ENCODE measurements around the gene SPSB4.

Gene SPSB4

GRCh38 chr3:141055136-141055535, 4.0 kb downstream of the SPSB4 start:
- no peak for DNase-seq (ENCODE audit: low read depth)

DNA sequence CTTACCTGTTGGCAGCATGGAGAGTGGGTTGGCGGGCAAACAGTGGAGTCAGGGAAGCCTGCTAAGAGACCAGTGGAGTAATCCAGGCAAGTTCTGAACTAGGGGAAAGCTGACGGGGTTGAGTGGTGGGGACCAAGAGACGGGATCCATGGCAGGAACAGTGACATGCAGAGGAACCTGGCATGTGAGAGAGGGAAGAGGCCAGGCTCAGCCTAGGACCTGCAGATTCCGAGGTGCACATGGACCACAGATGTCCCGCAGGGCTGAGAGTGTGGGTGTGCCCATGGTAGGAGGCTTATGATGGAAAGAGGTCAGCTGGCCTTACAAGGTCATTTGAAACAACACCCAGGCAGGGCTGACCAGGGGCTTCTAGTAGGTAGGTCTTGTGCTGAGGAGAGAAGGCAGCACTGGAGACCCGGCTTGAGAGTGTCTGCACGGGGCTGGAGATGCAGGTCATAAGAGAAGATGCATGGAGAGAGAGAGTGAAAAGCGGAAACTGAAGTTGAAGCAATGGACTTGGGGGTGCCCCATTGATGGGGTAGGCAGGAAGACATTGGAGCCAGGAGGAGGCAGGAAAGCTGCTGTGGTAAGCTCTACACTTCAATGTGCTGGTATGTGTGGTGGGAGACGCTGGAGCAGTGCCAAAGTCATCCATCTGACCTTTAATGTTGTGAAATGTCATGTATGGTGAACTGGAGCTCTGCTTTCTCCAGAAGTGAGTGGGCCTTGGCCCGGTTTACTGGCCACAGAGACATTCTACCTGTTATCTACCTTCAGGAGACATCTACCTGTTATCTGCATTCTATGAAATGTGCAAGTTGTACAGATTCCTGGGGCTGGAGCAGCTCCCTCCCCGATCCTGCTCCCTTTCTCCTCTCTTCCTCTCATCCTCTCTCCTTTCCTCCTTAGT, 4.6 kb downstream of the SPSB4 start:
- no peak for DNase-seq (ENCODE audit: low read depth)

DNA sequence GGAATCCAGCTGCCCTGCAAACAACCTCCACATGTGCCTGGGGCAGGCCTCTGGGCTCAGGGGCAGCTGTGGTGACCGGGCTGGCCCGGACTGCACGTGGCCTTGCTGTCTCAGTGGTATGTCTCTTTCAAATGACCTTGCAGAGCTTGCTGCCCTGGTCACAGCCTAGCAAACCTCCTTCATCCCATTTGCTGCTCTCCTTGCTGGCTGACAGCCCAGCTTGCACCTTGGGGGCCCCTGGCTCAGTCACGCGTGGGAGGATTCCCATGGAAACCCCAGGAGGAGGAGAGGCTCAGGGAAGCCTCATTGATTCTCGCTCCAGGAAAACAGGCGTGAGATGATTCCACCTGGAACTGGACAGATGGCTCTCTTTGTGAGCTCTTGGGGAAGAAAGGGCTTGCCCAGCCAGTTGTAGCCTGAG, 5.6 kb downstream of the SPSB4 start:
- no peak for DNase-seq (ENCODE audit: low read depth)

DNA sequence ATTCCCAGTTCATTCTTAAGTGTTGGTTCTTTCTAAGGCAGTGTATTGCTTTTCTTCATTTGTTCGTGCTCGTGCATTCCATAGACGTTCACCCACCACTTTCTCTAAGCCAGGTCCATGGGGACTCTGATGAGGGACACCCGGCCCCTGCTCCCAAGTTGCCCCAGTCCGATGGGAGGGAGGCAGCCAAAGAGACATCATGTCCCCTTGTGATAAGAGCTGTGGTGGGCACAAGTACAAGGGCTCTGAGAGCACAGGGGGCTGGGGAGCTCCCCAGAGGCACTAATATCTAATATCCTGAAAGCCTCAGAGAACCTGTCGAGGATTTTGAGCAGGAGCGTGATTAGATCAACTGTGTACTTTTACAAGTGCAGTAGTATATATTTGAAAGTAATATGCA, 6.3 kb downstream of the SPSB4 start:
- DNase-seq (ENCODE audit: low read depth), result no peak

DNA sequence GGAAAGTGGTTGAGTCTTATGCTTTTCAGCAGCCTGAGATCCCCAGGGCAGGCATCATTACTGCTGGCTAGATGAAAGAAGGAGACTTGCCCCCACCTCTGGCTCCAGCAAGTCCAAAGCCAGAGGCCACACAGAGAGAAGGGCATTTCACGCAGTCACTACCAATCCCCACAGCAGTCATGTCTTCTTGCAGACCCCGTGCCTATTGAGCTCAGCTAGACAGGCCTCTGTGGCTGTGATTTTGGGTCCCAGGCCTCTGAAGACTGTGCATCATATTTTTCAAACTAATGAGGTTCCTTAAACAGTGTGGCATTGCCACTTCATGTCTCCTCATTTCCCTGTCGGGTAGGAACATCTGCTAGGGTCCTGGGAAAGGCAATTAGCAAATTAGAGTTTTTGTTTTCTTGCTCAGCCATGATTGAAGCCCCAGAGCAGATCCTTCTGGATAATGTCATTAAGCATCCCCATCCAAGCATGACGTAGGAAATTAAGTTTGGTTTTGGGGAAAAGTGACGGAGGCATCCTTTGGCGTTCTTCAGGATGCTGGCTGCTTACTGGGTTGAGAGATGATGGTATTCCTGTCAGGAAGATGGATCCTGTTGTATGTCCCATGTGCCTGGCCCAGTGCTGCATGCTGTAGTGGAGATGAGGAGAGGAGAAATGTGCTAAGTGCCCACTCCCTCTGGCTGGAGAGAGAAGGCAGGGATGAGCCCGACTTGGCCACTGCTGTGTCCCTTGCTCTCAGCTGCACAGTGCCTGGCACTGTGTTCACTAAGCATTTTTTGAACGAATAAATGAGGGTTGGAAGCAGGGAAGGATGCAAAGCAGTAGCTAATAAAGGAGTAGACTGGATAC, 7.0 kb downstream of the SPSB4 start:
- DNase-seq (ENCODE audit: low read depth), result no peak

DNA sequence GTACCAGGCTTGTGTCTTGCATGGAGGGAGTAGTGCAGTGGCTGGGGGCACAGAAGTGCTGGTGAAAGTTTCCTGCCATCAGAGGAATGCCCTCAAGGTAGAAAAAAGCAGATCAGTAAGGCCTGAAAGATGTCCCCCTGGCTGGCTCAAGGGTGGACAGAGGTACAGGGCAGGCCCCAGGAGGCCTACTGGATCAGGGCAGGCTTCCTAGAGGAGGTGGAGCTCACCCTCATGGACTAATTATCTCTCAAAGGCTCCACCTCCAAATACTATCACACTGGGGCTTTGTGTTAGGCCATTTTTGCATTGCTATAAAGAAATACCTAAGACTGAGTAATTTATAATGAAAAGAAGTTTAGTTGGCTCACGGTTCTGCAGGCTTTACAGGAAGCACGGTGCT, 7.8 kb downstream of the SPSB4 start:
- DNase-seq (ENCODE audit: low read depth), result no peak

DNA sequence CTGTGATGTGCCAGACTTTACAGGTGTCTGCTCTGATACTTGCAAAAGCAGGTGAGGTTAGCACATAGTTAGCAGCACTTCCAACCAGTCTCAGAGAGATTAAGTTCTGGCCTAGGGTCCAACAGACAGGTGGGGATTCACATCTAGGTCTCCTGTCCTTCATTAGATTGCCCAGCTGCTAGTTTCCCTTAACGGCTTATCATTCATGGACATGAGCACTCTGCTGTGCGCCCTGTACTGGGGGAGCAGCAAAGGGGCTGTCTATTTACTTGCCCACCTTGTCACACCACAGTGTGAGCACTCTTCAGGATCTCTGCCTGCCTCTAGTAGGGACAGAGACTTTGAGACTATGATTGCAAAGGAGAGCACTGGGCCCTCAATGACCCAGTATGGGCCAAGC, 8.7 kb downstream of the SPSB4 start:
- no peak for DNase-seq (ENCODE audit: low read depth)

GRCh38 chr3:141060327-141060726, 9.2 kb downstream of the SPSB4 start:
- DNase-seq (ENCODE audit: low read depth), result no peak

DNA sequence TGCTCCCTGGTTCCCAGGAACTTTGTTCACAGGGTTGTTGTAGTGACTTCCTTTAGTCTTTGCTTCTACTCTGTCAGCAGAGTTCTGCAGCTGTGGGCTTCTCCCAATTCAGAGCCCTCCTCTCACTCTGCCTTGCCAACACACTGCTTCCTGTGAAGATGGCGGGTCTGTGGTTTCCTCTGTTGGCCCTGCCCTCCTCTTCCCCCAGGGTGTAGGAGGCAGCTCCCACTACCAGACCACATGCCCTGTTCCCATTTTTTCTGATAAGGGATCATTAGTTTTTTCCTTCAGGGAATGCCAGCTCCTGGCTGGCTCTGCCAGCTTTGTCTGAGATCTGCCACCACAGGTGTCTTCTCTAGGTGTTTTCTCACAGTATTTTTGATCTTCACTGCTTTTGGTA, 12.7 kb downstream of the SPSB4 start:
- no peak for DNase-seq (ENCODE audit: low read depth)

- no peak for DNase-seq (ENCODE audit: low read depth)
Observed at GRCh38 chr3:141064255-141064926, 13.2 kb downstream of the SPSB4 start.

DNA sequence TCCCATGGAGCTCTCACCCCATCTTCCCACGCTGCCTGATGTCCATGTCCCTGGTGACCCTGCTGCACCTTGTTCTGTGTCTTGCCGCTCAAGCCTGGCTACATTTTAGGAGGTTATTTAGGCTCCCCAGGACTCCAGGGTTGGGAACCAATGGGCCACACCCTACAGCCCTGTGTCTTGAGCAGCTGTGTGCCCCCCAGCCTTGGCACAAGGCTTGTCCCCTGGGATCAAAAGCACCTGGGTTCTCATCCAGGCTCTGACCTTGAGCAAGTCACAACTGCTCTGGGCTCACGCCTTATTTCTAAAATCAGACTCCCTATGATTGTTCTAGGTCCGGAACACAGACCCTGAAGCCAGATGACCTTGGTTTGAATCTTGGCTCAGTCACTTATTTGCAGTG, 14.1 kb downstream of the SPSB4 start:
- DNase-seq (ENCODE audit: low read depth), result no peak

DNA sequence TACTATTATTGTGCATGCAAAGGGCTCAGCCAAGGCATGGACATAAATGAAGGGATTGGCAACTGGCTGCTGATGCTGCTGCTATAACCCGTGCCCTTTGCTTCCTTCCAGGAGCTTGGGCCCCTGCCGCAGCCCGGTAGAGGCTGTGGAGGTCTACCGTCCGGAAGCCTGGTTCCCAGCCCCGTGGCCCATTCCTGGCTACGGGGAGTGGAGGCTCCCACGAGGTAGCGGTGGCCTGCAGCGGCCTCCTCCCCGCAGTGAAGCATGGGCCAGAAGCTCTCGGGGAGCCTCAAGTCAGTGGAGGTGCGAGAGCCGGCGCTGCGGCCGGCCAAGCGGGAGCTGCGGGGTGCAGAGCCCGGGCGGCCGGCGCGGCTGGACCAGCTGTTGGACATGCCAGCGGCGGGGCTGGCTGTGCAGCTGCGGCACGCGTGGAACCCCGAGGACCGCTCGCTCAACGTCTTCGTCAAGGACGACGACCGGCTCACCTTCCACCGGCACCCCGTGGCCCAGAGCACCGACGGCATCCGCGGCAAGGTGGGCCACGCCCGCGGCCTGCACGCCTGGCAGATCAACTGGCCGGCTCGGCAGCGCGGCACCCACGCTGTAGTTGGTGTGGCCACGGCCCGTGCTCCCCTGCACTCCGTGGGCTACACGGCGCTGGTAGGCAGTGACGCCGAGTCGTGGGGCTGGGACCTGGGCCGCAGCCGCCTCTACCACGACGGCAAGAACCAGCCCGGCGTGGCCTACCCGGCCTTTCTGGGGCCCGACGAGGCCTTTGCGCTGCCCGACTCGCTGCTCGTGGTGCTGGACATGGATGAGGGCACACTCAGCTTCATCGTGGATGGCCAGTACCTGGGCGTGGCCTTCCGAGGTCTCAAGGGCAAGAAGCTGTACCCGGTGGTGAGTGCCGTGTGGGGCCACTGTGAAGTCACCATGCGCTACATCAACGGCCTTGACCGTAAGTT, 15.0 kb downstream of the SPSB4 start:
- DNase-seq (ENCODE audit: low read depth), result no peak

DNA sequence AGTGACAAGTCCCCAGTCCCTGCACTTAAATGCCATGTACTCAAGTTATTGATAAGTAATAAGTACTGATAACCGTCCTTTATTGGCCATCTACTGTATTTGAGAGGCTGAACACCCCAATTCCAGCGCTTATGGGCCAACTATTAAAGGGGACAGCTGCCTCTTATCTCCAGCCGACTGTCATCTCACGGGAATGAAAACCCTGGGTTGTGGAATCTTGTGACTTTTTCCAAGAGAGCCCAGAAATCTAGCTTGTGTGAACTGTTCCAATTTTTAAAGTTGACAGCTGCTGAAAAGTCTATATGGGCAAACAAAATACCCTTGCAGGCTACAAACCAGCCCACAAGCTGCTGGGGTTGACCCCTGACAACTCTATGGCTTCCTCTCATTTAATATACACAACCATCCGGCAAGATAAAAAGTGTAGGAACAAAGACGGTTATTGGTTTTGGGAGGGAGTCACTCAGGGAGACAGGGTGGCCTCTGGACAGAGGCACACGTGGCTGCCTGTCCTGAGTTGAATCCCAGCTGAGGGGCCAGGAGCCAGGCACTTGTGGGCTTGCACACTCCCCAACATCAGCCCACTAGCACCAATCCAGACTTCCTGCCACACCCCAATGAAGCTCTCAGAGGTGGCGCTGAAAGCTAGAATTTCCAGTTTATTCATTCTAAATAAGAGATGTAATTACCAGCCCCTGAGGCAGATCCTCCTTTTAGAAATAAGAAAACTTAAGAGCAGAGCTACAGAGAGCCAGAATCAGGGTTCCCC, 16.2 kb downstream of the SPSB4 start:
- DNase-seq (ENCODE audit: low read depth), result no peak

DNA sequence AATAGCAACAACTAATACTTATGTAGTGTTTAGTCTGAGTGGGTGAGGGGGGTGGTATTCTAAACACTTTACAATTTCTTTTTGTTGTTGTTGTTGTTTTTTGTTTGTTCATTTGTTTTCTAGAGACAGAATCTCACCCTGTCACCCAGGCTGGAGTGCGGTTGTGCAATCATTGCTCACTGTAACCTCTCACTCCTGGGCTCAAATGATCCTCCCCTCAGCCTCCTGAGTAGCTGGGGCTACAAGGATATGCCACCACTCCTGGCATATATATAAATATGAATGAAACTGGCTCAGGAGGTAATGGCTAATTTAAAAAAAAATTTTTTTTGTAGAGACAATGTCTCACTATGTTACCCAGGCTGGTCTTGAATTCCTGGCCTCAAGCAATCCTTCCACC, 19.1 kb downstream of the SPSB4 start:
- DNase-seq (ENCODE audit: low read depth), result no peak

- no peak for DNase-seq (ENCODE audit: low read depth)
Observed at GRCh38 chr3:141070727-141071357, 19.7 kb downstream of the SPSB4 start.

- no peak for DNase-seq (ENCODE audit: low read depth)
Observed at GRCh38 chr3:141071681-141072260, 20.6 kb downstream of the SPSB4 start.

- DNase-seq (ENCODE audit: low read depth), result no peak
Observed at GRCh38 chr3:141072950-141073349, 21.8 kb downstream of the SPSB4 start.

- DNase-seq (ENCODE audit: low read depth), result no peak
Observed at GRCh38 chr3:141073580-141073979, 22.4 kb downstream of the SPSB4 start.

GRCh38 chr3:141074529-141074928, 23.4 kb downstream of the SPSB4 start:
- no peak for DNase-seq (ENCODE audit: low read depth)

Measured in stimulated activated CD8-positive, alpha-beta memory T cell treated with anti-CD3 and anti-CD28 coated beads, Interleukin-15, amount 100 ng/mL, for 24 hours (primary cell).